SU-DHL-6 (cell line): ENCODE results near the gene MAN1B1.

Experiments
- EZH2phosphoT487 ChIP-seq: fragments of 200-600 bp; sonication (generic), shearing (Covaris generic); conservative IDR thresholded peaks from 2 replicates; pipeline ENCODE4 v1.6.1; 2018; ENCODE audit warnings: mild to moderate bottlenecking, antibody characterized with exemption, low read length, moderate library complexity, mixed read lengths
- TF ChIP-seq, protein P1 (sequence below): fragments of 200-600 bp; sonication (generic); IDR thresholded peaks from one replicate; pipeline ENCODE4 v1.5.1; 2017; ENCODE audit warnings: antibody characterized with exemption, mild to moderate bottlenecking, low read length, moderate library complexity; ENCODE audit not compliant: insufficient read depth, poor library complexity, severe bottlenecking

GRCh38 chr9:137057545-137057944 is 29.2 kb upstream of the MAN1B1 start:
- TF ChIP-seq, protein P1, sequence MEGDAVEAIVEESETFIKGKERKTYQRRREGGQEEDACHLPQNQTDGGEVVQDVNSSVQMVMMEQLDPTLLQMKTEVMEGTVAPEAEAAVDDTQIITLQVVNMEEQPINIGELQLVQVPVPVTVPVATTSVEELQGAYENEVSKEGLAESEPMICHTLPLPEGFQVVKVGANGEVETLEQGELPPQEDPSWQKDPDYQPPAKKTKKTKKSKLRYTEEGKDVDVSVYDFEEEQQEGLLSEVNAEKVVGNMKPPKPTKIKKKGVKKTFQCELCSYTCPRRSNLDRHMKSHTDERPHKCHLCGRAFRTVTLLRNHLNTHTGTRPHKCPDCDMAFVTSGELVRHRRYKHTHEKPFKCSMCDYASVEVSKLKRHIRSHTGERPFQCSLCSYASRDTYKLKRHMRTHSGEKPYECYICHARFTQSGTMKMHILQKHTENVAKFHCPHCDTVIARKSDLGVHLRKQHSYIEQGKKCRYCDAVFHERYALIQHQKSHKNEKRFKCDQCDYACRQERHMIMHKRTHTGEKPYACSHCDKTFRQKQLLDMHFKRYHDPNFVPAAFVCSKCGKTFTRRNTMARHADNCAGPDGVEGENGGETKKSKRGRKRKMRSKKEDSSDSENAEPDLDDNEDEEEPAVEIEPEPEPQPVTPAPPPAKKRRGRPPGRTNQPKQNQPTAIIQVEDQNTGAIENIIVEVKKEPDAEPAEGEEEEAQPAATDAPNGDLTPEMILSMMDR = no peak
- TF ChIP-seq EZH2phosphoT487 = no peak
